GM23248 (cell line): ENCODE results near the gene TRPM7.

Experiments
- EZH2 ChIP-seq: fragments of 200-600 bp; sonication (generic); IDR thresholded peaks from 2 replicates; pipeline ENCODE4 v1.6.1; 2018; ENCODE audit warnings: antibody characterized with exemption, mild to moderate bottlenecking; ENCODE audit not compliant: insufficient read depth, poor library complexity, severe bottlenecking
- EZH2phosphoT487 ChIP-seq: fragments of 200-600 bp; sonication (generic); IDR thresholded peaks from 2 replicates; pipeline ENCODE4 v1.6.1; 2018; ENCODE audit warnings: antibody characterized with exemption, moderate library complexity, mild to moderate bottlenecking, low read depth; ENCODE audit not compliant: insufficient read depth

DNA sequence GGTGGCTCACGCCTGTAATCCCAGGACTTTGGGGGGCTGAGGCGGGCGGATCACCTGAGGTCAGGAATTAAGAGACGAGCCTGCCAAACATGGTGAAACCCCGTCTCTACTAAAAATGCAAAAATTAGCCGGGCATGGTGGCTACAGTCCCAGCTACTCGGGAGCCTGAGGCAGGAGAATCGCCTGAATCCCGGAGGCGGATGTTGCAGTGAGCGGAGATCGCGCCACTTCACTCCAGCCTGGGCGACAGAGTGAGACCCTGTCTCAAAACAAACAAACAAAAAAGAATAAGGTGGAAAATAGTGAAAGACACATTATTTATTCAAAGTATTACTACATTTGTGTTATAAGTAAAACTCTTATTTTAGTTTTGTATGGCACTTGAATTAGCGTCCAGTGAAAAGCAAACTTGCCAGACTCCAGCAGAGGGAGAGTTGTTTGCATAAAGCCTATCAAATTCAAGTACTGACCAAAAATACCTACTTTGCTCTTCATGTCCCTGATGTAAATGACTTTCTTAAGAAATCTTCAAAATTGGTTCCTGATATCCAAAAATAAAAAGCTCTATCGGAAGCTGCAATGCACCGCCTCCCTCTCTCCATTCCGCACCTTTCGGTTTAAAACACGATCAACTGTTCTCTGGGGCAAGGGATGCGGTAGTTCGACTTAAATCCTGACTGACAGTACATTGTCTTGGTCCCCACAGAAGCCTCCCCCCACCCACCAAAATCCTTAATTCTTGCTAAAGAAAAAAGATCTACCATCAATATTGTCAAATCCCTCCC is 1.2 kb downstream of the TRPM7 start:
- no peak for TF ChIP-seq EZH2
- TF ChIP-seq EZH2phosphoT487, result no peak
